Lower leg skin (tissue), 3 donors: ENCODE results near the gene RUNX3.

Experiments used
- POLR2A ChIP-seq, 2 donors: fragments of 450-650 bp; IDR thresholded peaks; one replicate each; pipeline ENCODE4 v1.6.1; 2016 to 2017; ENCODE audit warnings: antibody characterized with exemption in 2 of 2, mild to moderate bottlenecking in 1 of 2, moderate library complexity in 1 of 2
- TF ChIP-seq, protein P1 (sequence below), 3 donors: fragments of 450-650 bp; IDR thresholded peaks; one replicate each; pipeline ENCODE4 v1.5.1; 2016; ENCODE audit warnings: antibody characterized with exemption in 3 of 3, mild to moderate bottlenecking in 3 of 3, moderate library complexity in 2 of 3

DNA sequence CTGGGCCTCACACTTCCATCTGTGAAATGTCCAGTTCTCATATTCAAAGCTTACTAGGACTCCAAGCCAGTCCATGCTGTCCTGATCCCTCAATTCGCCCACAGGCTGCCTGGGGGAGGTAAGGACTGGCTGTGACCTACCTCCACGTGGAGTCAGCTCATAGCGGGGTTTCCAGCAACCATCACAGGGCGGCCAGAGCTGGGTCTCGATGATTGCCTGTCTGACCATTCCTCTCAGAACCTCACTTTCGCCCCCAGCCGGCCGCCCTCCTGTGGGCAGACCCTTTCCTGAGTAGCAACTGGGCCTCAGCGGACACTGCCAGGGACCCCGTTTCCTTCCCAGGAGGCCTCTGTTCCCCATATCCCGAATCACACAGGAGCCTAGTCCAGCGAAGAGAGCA is 3.4 kb upstream of the RUNX3 start:
- TF ChIP-seq, protein P1, sequence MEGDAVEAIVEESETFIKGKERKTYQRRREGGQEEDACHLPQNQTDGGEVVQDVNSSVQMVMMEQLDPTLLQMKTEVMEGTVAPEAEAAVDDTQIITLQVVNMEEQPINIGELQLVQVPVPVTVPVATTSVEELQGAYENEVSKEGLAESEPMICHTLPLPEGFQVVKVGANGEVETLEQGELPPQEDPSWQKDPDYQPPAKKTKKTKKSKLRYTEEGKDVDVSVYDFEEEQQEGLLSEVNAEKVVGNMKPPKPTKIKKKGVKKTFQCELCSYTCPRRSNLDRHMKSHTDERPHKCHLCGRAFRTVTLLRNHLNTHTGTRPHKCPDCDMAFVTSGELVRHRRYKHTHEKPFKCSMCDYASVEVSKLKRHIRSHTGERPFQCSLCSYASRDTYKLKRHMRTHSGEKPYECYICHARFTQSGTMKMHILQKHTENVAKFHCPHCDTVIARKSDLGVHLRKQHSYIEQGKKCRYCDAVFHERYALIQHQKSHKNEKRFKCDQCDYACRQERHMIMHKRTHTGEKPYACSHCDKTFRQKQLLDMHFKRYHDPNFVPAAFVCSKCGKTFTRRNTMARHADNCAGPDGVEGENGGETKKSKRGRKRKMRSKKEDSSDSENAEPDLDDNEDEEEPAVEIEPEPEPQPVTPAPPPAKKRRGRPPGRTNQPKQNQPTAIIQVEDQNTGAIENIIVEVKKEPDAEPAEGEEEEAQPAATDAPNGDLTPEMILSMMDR (IDR thresholded peaks at IDR 0.05), result no peak
- TF ChIP-seq POLR2A (IDR thresholded peaks at IDR 0.05), result no peak
